NB4 (cell line): Measurements from ENCODE around the gene DENND5B.

Experiments
- MYC ChIP-seq: IDR thresholded peaks from 2 replicates; pipeline ENCODE4 v1.6.1; 2011; ENCODE audit warnings: low read depth, low read length
- TF ChIP-seq, protein P1 (sequence below): IDR thresholded peaks from one replicate; pipeline ENCODE4 v1.5.1; 2012; ENCODE audit warnings: low read depth, low read length

DNA sequence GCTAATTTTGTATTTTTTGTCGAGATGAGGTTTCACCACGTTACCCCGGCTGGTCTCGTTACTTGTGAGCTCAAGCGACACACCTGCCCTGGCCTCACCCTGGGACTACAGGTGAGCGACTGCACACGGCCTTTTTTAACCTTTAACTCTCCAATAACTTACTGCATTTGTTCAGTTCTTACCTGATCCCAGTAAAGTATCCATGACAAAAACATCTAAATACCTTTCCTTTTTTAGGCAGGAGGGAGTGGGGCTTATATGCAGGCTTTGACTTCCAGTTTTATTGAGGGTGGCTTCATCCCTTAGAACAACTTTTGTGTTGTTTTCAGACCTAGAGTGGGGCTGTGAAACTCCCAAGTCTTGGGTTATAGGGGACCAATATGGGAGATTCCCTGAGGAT lies 68.3 kb downstream of the DENND5B start:
- TF ChIP-seq, protein P1, sequence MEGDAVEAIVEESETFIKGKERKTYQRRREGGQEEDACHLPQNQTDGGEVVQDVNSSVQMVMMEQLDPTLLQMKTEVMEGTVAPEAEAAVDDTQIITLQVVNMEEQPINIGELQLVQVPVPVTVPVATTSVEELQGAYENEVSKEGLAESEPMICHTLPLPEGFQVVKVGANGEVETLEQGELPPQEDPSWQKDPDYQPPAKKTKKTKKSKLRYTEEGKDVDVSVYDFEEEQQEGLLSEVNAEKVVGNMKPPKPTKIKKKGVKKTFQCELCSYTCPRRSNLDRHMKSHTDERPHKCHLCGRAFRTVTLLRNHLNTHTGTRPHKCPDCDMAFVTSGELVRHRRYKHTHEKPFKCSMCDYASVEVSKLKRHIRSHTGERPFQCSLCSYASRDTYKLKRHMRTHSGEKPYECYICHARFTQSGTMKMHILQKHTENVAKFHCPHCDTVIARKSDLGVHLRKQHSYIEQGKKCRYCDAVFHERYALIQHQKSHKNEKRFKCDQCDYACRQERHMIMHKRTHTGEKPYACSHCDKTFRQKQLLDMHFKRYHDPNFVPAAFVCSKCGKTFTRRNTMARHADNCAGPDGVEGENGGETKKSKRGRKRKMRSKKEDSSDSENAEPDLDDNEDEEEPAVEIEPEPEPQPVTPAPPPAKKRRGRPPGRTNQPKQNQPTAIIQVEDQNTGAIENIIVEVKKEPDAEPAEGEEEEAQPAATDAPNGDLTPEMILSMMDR: no peak
- TF ChIP-seq MYC: no peak
